ENCODE data around the gene ARHGAP6. TPM values are rescaled to one million over a fixed set of nuclear protein-coding genes. Genes with fewer than 3 reads are reported as not detected.
"Not testable (repeated sequence)": the region's sequence is repeated elsewhere in the genome, so short reads cannot be mapped to it uniquely, and the experiment has no call there.

Gene ARHGAP6
- total RNA-seq, 6 experiments from 2014 or later = 0.51 to 1.0 (median 0.69) TPM

DNA sequence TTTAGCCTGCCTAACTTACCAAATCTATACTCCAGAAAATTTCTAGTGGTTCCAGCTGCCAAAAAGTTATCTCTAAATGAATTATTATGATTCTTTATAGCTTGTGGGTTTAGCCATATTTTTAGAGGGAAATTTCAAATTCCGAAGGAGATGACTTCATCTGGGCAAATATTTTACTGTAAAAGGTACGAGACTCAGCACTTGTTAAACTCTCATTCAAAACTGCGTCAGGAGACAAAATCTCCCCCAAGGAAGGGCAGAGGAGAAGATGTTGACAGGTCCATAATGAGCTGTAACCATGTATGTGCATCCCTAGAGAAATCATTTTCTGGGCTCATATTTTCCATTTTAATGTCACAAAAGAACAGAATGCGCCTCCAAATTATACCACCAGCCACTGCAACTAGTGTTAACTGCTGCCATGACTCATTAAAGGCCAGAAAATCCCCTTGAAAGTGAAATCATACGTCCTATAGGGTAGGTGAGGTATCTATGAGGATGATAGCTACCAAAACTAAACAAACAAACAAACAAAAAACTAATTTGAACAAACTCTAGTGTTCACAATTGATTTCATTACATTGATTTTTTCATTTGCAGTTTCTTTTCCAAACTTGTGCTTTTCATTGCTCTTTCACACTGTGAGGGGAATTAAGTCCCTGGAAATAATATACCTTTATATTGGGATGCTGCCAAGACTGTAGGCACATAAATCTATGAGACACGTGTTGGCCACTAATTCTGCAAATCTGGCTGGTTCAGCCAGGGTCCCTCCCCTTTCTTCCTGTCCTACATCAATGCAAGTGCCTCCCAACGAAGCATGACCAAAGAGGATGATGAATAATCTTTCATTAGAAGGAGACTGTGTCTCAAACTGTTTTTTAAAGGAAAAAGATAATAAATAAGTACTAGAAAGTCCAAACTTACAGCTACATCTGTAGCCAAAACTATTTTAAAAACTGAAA is 85.8 kb downstream of the ARHGAP6 start:
- TF ChIP-seq, protein P1, sequence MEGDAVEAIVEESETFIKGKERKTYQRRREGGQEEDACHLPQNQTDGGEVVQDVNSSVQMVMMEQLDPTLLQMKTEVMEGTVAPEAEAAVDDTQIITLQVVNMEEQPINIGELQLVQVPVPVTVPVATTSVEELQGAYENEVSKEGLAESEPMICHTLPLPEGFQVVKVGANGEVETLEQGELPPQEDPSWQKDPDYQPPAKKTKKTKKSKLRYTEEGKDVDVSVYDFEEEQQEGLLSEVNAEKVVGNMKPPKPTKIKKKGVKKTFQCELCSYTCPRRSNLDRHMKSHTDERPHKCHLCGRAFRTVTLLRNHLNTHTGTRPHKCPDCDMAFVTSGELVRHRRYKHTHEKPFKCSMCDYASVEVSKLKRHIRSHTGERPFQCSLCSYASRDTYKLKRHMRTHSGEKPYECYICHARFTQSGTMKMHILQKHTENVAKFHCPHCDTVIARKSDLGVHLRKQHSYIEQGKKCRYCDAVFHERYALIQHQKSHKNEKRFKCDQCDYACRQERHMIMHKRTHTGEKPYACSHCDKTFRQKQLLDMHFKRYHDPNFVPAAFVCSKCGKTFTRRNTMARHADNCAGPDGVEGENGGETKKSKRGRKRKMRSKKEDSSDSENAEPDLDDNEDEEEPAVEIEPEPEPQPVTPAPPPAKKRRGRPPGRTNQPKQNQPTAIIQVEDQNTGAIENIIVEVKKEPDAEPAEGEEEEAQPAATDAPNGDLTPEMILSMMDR (IDR thresholded peaks at IDR 0.05) = no peak
- Mint-ChIP-seq H3K4me1 (ENCODE audit: low read depth) (no peaks in the 10 kb centered on the region), H3K4me3 (no peak overlapping the region), H3K36me3 (ENCODE audit: low read depth) (no peaks in the 10 kb centered on the region), H3K27me3 (ENCODE audit: insufficient read depth) (peaks cover 5% of the 10 kb centered on the region; the same call in 1 of the 2 replicates), H3K27ac (no peak overlapping the region), H3K9me3 (no peaks in the 10 kb centered on the region)
- DNase-seq = no peak

DNA sequence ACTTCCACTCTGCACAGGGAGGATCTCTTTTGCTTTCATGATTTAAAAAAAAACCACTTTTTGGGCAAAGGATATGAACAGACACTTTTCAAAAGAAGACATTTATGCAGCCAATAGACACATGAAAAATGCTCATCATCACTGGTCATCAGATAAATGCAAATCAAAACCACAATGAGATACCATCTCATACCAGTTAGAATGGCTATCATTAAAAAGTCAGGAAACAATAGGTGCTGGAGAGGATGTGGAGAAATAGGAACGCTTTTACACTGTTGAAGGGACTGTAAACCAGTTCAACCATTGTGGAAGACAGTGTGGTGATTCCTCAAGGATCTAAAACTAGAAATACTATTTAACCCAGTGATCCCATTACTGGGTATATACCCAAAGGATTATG is 87.4 kb downstream of the ARHGAP6 start:
- H3K4me3 Mint-ChIP-seq; H3K4me1 Mint-ChIP-seq (ENCODE audit: low read depth); H3K27ac Mint-ChIP-seq; H3K36me3 Mint-ChIP-seq (ENCODE audit: low read depth); H3K9me3 Mint-ChIP-seq; DNase-seq; H3K27me3 Mint-ChIP-seq (ENCODE audit: insufficient read depth): not testable (repeated sequence)

DNA sequence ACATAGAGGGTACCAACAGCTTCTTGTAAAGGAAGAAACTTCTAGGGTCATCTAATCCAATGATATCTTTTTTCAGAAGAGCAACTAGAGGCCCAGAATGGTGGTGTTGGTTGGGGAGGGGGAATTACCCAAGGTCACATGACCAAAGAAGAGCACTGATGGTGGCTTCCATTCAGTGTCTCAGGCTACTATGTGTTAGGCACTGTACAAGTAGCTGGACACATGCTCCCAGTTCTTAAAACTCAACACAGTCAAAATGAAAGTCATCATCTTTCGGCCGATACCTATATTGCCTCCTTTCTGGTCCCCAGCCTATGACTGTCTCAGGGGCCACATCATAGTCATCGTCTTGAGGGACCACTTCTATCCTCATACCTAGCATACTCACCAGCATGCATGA is 88.1 kb downstream of the ARHGAP6 start:
- Mint-ChIP-seq H3K4me3 (no peak overlapping the region), H3K27ac (no peak overlapping the region), H3K9me3 (no peaks in the 10 kb centered on the region), H3K4me1 (ENCODE audit: low read depth) (no peaks in the 10 kb centered on the region), H3K36me3 (ENCODE audit: low read depth) (no peaks in the 10 kb centered on the region), H3K27me3 (ENCODE audit: insufficient read depth) (peaks cover 5% of the 10 kb centered on the region; the same call in 1 of the 2 replicates)
- no peak for DNase-seq
- TF ChIP-seq, protein P1 (IDR thresholded peaks at IDR 0.05) = no peak

DNA sequence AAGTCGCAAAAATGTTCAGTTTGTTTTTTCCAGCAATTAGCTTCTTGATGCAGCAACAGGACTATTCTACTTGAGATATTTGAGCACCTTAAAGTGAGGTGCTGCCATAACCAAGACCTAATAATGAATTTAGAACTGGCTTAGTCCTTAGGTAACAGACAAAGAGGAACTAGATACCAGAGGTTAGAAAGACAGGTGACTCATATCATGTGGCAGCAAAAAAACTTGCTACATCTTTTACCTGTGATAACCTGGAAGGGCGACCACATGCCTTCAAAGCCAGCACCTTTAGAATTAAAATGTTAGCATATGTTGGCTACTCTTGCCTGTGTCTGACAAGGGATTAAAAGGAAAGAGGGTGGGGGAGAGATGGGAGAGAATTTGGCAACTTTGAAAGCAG is 90.4 kb downstream of the ARHGAP6 start:
- Mint-ChIP-seq H3K36me3 (ENCODE audit: low read depth) (no peaks in the 10 kb centered on the region), H3K27ac (no peak overlapping the region), H3K4me3 (no peak overlapping the region), H3K4me1 (ENCODE audit: low read depth) (no peaks in the 10 kb centered on the region), H3K27me3 (ENCODE audit: insufficient read depth) (peaks cover 5% of the 10 kb centered on the region; the same call in 1 of the 2 replicates), H3K9me3 (no peaks in the 10 kb centered on the region)
- TF ChIP-seq, protein P1 (IDR thresholded peaks at IDR 0.05) = no peak
- no peak for DNase-seq

DNA sequence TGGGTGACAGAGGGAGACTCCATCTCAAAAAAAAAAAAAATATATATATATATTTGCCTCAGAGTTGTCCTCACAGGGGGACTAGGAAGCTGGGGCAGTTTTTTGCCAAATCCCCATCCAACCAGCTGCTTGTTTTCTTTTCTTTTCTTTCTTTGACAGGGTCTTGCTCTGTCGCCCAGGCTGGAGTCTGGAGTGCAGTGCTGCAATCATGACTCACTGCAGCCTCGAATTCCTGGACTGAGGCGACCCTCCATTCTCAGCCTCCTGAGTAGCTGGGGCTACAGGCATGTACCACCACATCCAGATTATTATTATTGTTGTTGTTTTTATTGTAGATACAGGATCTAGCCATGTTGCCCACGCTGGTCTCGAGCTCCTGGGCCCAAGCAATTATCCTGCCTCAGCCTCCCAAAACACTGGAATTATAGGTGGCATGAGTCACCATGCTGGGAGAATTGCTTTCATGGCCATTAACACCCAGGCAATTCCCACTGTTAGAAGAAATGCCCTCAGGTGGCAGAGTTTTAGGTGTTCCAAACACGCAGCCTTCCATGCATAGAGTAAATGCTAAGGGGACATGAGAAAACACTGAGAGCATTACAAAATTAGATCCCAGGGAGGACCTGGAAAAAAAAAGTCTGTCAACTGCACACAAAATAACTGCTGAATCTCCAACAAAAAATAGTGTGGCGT is 98.0 kb downstream of the ARHGAP6 start:
- no peak for DNase-seq
- H3K9me3 Mint-ChIP-seq = no peaks in the 10 kb centered on the region
- no peaks in the 10 kb centered on the region for H3K4me1 Mint-ChIP-seq (ENCODE audit: low read depth)
- TF ChIP-seq, protein P1 (IDR thresholded peaks at IDR 0.05) = no peak
- no peak overlapping the region for H3K4me3 Mint-ChIP-seq
- H3K27ac Mint-ChIP-seq = no peak overlapping the region
- no peaks in the 10 kb centered on the region for H3K27me3 Mint-ChIP-seq (ENCODE audit: insufficient read depth)
- no peaks in the 10 kb centered on the region for H3K36me3 Mint-ChIP-seq (ENCODE audit: low read depth)

DNA sequence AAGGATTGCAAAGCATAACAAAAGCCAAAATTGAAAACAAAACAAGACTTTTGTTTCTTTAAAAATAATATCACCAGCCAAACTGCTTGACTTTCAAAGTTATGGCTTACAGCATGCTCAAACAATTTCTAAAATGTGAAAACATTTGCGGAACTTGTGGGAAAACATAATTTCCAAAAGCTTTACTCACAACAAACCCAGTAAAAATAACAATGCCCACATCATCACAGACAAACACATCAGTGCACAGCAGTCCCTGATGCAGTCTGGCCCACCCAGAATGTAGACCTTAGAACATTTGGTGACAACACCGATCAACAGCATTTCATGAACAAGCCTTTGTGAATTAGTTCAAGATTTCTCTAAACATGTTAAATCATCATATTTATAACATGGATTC is 98.9 kb downstream of the ARHGAP6 start:
- no peak for DNase-seq
- H3K27ac Mint-ChIP-seq = no peak overlapping the region
- H3K4me1 Mint-ChIP-seq (ENCODE audit: low read depth) = no peaks in the 10 kb centered on the region
- no peaks in the 10 kb centered on the region for H3K36me3 Mint-ChIP-seq (ENCODE audit: low read depth)
- TF ChIP-seq, protein P1 (IDR thresholded peaks at IDR 0.05) = no peak
- no peak overlapping the region for H3K4me3 Mint-ChIP-seq
- no peaks in the 10 kb centered on the region for H3K9me3 Mint-ChIP-seq
- H3K27me3 Mint-ChIP-seq (ENCODE audit: insufficient read depth) = no peaks in the 10 kb centered on the region

Measured in HFFc6 (cell line).